Panc1 (cell line): ENCODE results near the gene GNL2. TPM values are rescaled to one million over a fixed set of nuclear protein-coding genes. Genes with fewer than 3 reads are reported as not detected.

ENCODE experiments used
- ATAC-seq: fragments of 200-7000 bp; cut with Tn5 transposase; 2 replicates; pipeline ENCODE4 v1.9.1; 2020; ENCODE audit warnings: mild to moderate bottlenecking, moderate library complexity
- BruUV-seq: library from RNA; stranded (reverse); fragments of 400-500 nt; replicated peaks from 2 replicates; lab custom pipeline; 2021; lab: Mats Ljungman, UMichigan
- CTCF ChIA-PET: fragments of 300-600 bp; sonication (Branson Sonifier 250); formaldehyde crosslinking; loops from one replicate; lab custom pipeline; 2022; ENCODE audit warnings: antibody characterized with exemption; lab: Charles Lee
- POLR2A ChIA-PET: fragments of 300-600 bp; sonication (Branson Sonifier 250); formaldehyde crosslinking; loops from one replicate; lab custom pipeline; 2022; ENCODE audit warnings: antibody characterized with exemption; lab: Charles Lee
- DNase-seq: peaks from one replicate; pipeline ENCODE4 v3.0.0-alpha.2; 2010; ENCODE audit warnings: low read depth, low spot score
- H3K27ac ChIP-seq: 2 replicates; pipeline ENCODE4 v1.5.1; 2011; ENCODE audit warnings: mild to moderate bottlenecking, low read length, inconsistent platforms
- H3K27me3 ChIP-seq: fragments of 200-500 bp; sonication (Bioruptor generic); 2 replicates; pipeline ENCODE4 v1.6.0; 2014; ENCODE audit warnings: low read length, inconsistent platforms; ENCODE audit not compliant: control insufficient read depth, insufficient read depth
- H3K36me3 ChIP-seq: fragments of 200-500 bp; sonication (Bioruptor generic); 2 replicates; pipeline ENCODE4 v1.5.1; 2014; ENCODE audit warnings: inconsistent platforms, mild to moderate bottlenecking, low read length, moderate library complexity; ENCODE audit not compliant: control insufficient read depth, insufficient read depth
- H3K4me1 ChIP-seq: 2 replicates; pipeline ENCODE4 v1.5.1; 2011; ENCODE audit warnings: inconsistent platforms, mild to moderate bottlenecking, low read length, moderate library complexity; ENCODE audit not compliant: control insufficient read depth, insufficient read depth
- H3K4me3 ChIP-seq, 2 experiments: 2 replicates each; pipeline ENCODE4 v1.5.1; 2011 to 2012; ENCODE audit warnings: low read depth in 2 of 2, low read length in 2 of 2, mild to moderate bottlenecking in 2 of 2, inconsistent platforms in 1 of 2, moderate library complexity in 1 of 2
- H3K9me3 ChIP-seq: fragments of 200-500 bp; sonication (Bioruptor generic); 2 replicates; pipeline ENCODE4 v1.5.1; 2014; ENCODE audit warnings: low read depth, mild to moderate bottlenecking, inconsistent platforms, low read length, moderate library complexity; ENCODE audit not compliant: control insufficient read depth, insufficient read depth
- POLR2AphosphoS5 ChIP-seq: IDR thresholded peaks from 2 replicates; pipeline ENCODE4 v1.6.1; 2012; ENCODE audit warnings: mild to moderate bottlenecking, low read depth, low read length, moderate library complexity
- SIN3A ChIP-seq: IDR thresholded peaks from 2 replicates; pipeline ENCODE4 v1.6.1; 2012; ENCODE audit warnings: low read depth, mild to moderate bottlenecking, low read length, moderate library complexity, borderline replicate concordance; ENCODE audit not compliant: insufficient read depth
- TCF7L2 ChIP-seq: IDR thresholded peaks from 2 replicates; pipeline ENCODE4 v1.6.1; 2011; ENCODE audit warnings: mild to moderate bottlenecking, low read depth, low read length, inconsistent platforms
- in situ Hi-C: cut with HindIII; loops from 2 replicates; pipeline ENCODE4 v1.10.0; 2016; ENCODE audit warnings: low sequenced_read_pairs, low pct_unique_long_range_greater_than_20kb
- intact Hi-C: fragments of 100-400 bp; cut with micrococcal nuclease; formaldehyde crosslinking; loops from one replicate; pipeline ENCODE4 v1.10.0; 2022; ENCODE audit not compliant: unreplicated experiment
- total RNA-seq: library from RNA; stranded (reverse); gene quantifications from one replicate; pipeline ENCODE4 v1.2.1, GENCODE V29; 2021; ENCODE audit not compliant: unreplicated experiment
- TF ChIP-seq, protein P1 (sequence below), 2 experiments: IDR thresholded peaks; 2 replicates each; pipeline ENCODE4 v1.6.1; 2011 to 2012; ENCODE audit warnings: low read depth in 2 of 2, control low read depth in 1 of 2, low read length in 1 of 2, mild to moderate bottlenecking in 1 of 2, moderate library complexity in 1 of 2; ENCODE audit not compliant: insufficient read depth in 1 of 2
- TF ChIP-seq, protein P2 (sequence below): fragments of 450-650 bp; IDR thresholded peaks from 2 replicates; pipeline ENCODE4 v1.5.1; 2017; ENCODE audit warnings: mild to moderate bottlenecking

Gene GNL2
- total RNA-seq, 1 experiment from 2014 or later: 73.4 TPM

DNA sequence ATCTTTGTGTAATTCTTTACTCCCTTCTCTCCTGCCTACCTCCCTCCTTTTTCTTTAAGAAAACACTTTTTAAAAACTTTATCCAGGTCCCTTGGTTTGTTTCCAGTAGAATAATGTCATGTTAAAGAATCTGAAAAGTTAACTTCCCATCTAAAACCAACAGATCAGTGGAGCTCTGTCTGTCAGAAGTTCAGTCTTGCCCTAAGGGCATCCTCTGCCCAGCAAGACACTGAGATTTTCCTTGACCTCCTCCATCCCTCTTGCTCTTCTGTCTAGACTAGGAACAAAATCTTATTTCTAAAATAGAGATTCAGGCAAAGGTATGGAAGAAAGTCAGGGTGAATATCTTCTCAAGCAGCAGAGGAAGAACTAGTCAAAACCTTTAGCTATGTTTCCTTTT is 5.7 kb upstream of the GNL2 start:
- peaks cover 2% of the 10 kb centered on the region for H3K4me1 ChIP-seq
- in situ Hi-C loops: no loop called here
- no peak for TF ChIP-seq TCF7L2
- no peak for TF ChIP-seq POLR2AphosphoS5
- TF ChIP-seq, protein P1, sequence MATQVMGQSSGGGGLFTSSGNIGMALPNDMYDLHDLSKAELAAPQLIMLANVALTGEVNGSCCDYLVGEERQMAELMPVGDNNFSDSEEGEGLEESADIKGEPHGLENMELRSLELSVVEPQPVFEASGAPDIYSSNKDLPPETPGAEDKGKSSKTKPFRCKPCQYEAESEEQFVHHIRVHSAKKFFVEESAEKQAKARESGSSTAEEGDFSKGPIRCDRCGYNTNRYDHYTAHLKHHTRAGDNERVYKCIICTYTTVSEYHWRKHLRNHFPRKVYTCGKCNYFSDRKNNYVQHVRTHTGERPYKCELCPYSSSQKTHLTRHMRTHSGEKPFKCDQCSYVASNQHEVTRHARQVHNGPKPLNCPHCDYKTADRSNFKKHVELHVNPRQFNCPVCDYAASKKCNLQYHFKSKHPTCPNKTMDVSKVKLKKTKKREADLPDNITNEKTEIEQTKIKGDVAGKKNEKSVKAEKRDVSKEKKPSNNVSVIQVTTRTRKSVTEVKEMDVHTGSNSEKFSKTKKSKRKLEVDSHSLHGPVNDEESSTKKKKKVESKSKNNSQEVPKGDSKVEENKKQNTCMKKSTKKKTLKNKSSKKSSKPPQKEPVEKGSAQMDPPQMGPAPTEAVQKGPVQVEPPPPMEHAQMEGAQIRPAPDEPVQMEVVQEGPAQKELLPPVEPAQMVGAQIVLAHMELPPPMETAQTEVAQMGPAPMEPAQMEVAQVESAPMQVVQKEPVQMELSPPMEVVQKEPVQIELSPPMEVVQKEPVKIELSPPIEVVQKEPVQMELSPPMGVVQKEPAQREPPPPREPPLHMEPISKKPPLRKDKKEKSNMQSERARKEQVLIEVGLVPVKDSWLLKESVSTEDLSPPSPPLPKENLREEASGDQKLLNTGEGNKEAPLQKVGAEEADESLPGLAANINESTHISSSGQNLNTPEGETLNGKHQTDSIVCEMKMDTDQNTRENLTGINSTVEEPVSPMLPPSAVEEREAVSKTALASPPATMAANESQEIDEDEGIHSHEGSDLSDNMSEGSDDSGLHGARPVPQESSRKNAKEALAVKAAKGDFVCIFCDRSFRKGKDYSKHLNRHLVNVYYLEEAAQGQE (IDR thresholded peaks at IDR 0.05; ENCODE audit: insufficient read depth in 1 of 2, low read depth in 2 of 2, low read length in 1 of 2): no peak
- POLR2A ChIA-PET: no interaction called here
- ATAC-seq (no peak), DNase-seq (no peak)
- no peaks in the 10 kb centered on the region for H3K36me3 ChIP-seq
- CTCF ChIA-PET: interaction anchor here (0.5 to 1.6 kb wide), 2 partner anchors 79 to 82 kb away, joined by 4 read pairs; no protein-coding TSS in a partner anchor
- H3K4me3 ChIP-seq: no peak overlapping the region
- no peak overlapping the region for H3K27ac ChIP-seq
- no peaks in the 10 kb centered on the region for H3K27me3 ChIP-seq
- BruUV-seq: no TSS peak
- intact Hi-C loops: no loop called here
- no peaks in the 10 kb centered on the region for H3K9me3 ChIP-seq

DNA sequence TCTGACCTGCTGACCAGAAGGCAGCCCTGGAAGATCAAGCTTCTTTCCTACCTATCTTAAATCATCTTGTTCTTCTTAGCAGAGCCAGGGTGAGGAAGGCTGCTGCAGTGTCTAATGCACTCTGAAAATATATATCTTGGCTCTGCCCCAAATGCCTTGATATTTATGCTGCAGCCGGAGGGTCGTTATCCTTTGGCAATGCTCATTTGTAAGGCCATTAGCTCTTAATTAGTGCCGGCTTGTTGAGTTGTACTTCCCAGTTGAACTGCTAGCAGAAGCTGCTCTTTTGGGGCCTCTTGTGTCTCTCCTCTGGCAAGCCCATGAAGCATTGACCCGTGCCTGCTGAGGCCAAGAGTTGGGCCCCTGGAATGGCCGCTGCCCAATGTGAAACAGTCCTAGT is 4.2 kb upstream of the GNL2 start:
- ATAC-seq: no peak
- in situ Hi-C loops (loop anchor here (5.0 kb wide), 1 partner anchor 92 kb away; the partner anchor contains the start of gene CDCA8), intact Hi-C loops (no loop called here)
- H3K4me1 ChIP-seq: peaks cover 5% of the 10 kb centered on the region
- CTCF ChIA-PET: no interaction called here
- H3K36me3 ChIP-seq: peaks cover 5% of the 10 kb centered on the region; the same call in 1 of the 2 replicates
- TF ChIP-seq SIN3A: no peak
- TF ChIP-seq TCF7L2: no peak
- TF ChIP-seq, protein P2, sequence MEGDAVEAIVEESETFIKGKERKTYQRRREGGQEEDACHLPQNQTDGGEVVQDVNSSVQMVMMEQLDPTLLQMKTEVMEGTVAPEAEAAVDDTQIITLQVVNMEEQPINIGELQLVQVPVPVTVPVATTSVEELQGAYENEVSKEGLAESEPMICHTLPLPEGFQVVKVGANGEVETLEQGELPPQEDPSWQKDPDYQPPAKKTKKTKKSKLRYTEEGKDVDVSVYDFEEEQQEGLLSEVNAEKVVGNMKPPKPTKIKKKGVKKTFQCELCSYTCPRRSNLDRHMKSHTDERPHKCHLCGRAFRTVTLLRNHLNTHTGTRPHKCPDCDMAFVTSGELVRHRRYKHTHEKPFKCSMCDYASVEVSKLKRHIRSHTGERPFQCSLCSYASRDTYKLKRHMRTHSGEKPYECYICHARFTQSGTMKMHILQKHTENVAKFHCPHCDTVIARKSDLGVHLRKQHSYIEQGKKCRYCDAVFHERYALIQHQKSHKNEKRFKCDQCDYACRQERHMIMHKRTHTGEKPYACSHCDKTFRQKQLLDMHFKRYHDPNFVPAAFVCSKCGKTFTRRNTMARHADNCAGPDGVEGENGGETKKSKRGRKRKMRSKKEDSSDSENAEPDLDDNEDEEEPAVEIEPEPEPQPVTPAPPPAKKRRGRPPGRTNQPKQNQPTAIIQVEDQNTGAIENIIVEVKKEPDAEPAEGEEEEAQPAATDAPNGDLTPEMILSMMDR: no peak
- no peak for TF ChIP-seq POLR2AphosphoS5
- TF ChIP-seq, protein P1 (IDR thresholded peaks at IDR 0.05; ENCODE audit: insufficient read depth in 1 of 2, low read depth in 2 of 2, low read length in 1 of 2): no peak
- H3K4me3 ChIP-seq: no peak overlapping the region
- H3K9me3 ChIP-seq: no peaks in the 10 kb centered on the region
- POLR2A ChIA-PET: interaction anchor here (0.6 kb wide), 1 partner anchor 43 kb away, joined by 3 read pairs; no protein-coding TSS in a partner anchor
- H3K27ac ChIP-seq: no peak overlapping the region
- H3K27me3 ChIP-seq: no peaks in the 10 kb centered on the region
- no TSS peak for BruUV-seq
- DNase-seq: no peak
